GM23338 (cell line): ENCODE measurements around the gene CD3G. TPM values are rescaled to one million over a fixed set of nuclear protein-coding genes. Genes with fewer than 3 reads are reported as not detected.

Experiments used
- ATAC-seq: fragments of 200-7000 bp; cut with Tn5 transposase; 3 replicates; pipeline ENCODE4 v1.9.1; 2020
- DNase-seq: peaks from one replicate; pipeline ENCODE4 v3.0.0-alpha.2; 2015; ENCODE audit warnings: low spot score
- H2AFZ ChIP-seq: fragments of 200-600 bp; sonication (generic); 2 replicates; pipeline ENCODE4 v1.8.0; 2016; ENCODE audit warnings: antibody characterized with exemption, mild to moderate bottlenecking, moderate library complexity
- H3F3A ChIP-seq: fragments of 200-600 bp; sonication (generic); replicated peaks from 2 replicates; pipeline ENCODE4 v1.8.0; 2017; ENCODE audit warnings: antibody characterized with exemption, mixed run types, low read depth
- H3K27ac ChIP-seq: fragments of 200-600 bp; sonication (generic); 2 replicates; pipeline ENCODE4 v1.6.1; 2016; ENCODE audit warnings: low read depth
- H3K27me3 ChIP-seq: fragments of 200-600 bp; sonication (generic); 2 replicates; pipeline ENCODE4 v1.8.0; 2016; ENCODE audit warnings: mild to moderate bottlenecking, mixed run types, moderate library complexity; ENCODE audit not compliant: insufficient read depth
- H3K36me3 ChIP-seq: fragments of 200-600 bp; sonication (generic); 2 replicates; pipeline ENCODE4 v1.8.0; 2016; ENCODE audit warnings: mild to moderate bottlenecking; ENCODE audit not compliant: insufficient read depth
- H3K4me1 ChIP-seq: fragments of 200-600 bp; sonication (generic); 2 replicates; pipeline ENCODE4 v1.8.0; 2016; ENCODE audit warnings: mild to moderate bottlenecking, moderate library complexity; ENCODE audit not compliant: insufficient read depth
- H3K4me2 ChIP-seq: fragments of 200-600 bp; sonication (generic); 2 replicates; pipeline ENCODE4 v1.7.1; 2017; ENCODE audit warnings: mixed run types
- H3K4me3 ChIP-seq: fragments of 200-600 bp; sonication (generic); 2 replicates; pipeline ENCODE4 v1.6.1; 2016; ENCODE audit warnings: mixed run types
- H3K79me2 ChIP-seq: fragments of 200-600 bp; sonication (generic); replicated peaks from 2 replicates; pipeline ENCODE4 v1.8.0; 2017; ENCODE audit warnings: mild to moderate bottlenecking; ENCODE audit not compliant: insufficient read depth
- H3K9me2 ChIP-seq: fragments of 200-600 bp; sonication (generic); 2 replicates; pipeline ENCODE4 v1.8.0; 2017; ENCODE audit not compliant: insufficient read depth
- H4K20me1 ChIP-seq: fragments of 200-600 bp; sonication (generic); replicated peaks from 2 replicates; pipeline ENCODE4 v1.8.0; 2017; ENCODE audit warnings: mild to moderate bottlenecking; ENCODE audit not compliant: insufficient read depth
- H3K27ac Mint-ChIP-seq: 2 replicates; pipeline ENCODE4 v1.8.0; 2020; ENCODE audit warnings: inconsistent platforms, mild to moderate bottlenecking, moderate library complexity, mixed read lengths
- H3K27me3 Mint-ChIP-seq: 3 replicates; pipeline ENCODE4 v1.8.0; 2022; ENCODE audit warnings: low read depth, mild to moderate bottlenecking, moderate library complexity, mixed read lengths, inconsistent platforms; ENCODE audit not compliant: insufficient read depth, poor library complexity
- H3K36me3 Mint-ChIP-seq: 3 replicates; pipeline ENCODE4 v1.8.0; 2021; ENCODE audit warnings: low read depth, mild to moderate bottlenecking, inconsistent platforms, moderate library complexity, mixed read lengths
- H3K4me1 Mint-ChIP-seq: 3 replicates; pipeline ENCODE4 v1.8.0; 2020; ENCODE audit warnings: mild to moderate bottlenecking, inconsistent platforms, mixed read lengths
- H3K4me3 Mint-ChIP-seq: 3 replicates; pipeline ENCODE4 v1.8.0; 2021; ENCODE audit warnings: moderate library complexity, mild to moderate bottlenecking, inconsistent platforms, mixed read lengths
- H3K9me3 Mint-ChIP-seq: 3 replicates; pipeline ENCODE4 v1.8.0; 2020; ENCODE audit warnings: moderate library complexity, mild to moderate bottlenecking, inconsistent platforms, mixed read lengths
- CREB1 ChIP-seq: fragments of 250-450 bp; sonication (Bioruptor Pico); IDR thresholded peaks from 2 replicates; pipeline ENCODE4 v1.5.0; 2020; ENCODE audit warnings: low read depth, mild to moderate bottlenecking, moderate library complexity
- CTCF ChIP-seq, 2 experiments: fragments of 200-600 bp in 1 of 2; sonication (generic) in 1 of 2; conservative IDR thresholded peaks; 2 replicates each; pipeline versions ENCODE4 v1.5.1 to v1.6.1; 2016 to 2017; ENCODE audit warnings: antibody characterized with exemption in 2 of 2, low read depth in 2 of 2, mild to moderate bottlenecking in 2 of 2, moderate library complexity in 1 of 2
- ETS1 ChIP-seq: IDR thresholded peaks from 2 replicates; pipeline ENCODE4 v1.6.1; 2016; ENCODE audit warnings: antibody characterized with exemption
- EZH2 ChIP-seq: fragments of 200-600 bp; sonication (generic); IDR thresholded peaks from one replicate; pipeline ENCODE4 v1.8.0; 2017; ENCODE audit warnings: antibody characterized with exemption, mild to moderate bottlenecking, low read depth; ENCODE audit not compliant: unreplicated experiment
- EZH2phosphoT487 ChIP-seq: fragments of 200-600 bp; sonication (generic); IDR thresholded peaks from one replicate; pipeline ENCODE4 v1.8.1; 2018; ENCODE audit warnings: antibody characterized with exemption; ENCODE audit not compliant: unreplicated experiment
- JUNB ChIP-seq: IDR thresholded peaks from one replicate; pipeline ENCODE4 v1.6.1; 2016; ENCODE audit warnings: antibody characterized with exemption; ENCODE audit not compliant: unreplicated experiment
- POLR2AphosphoS5 ChIP-seq: IDR thresholded peaks from 2 replicates; pipeline ENCODE4 v1.6.1; 2016; ENCODE audit warnings: antibody characterized with exemption, low read depth
- REST ChIP-seq: IDR thresholded peaks from one replicate; pipeline ENCODE4 v1.6.1; 2018; ENCODE audit warnings: antibody characterized with exemption; ENCODE audit not compliant: unreplicated experiment
- STAT1 ChIP-seq: IDR thresholded peaks from one replicate; pipeline ENCODE4 v1.6.1; 2016; ENCODE audit warnings: antibody characterized with exemption; ENCODE audit not compliant: unreplicated experiment
- ZNF114 ChIP-seq: fragments of 250-450 bp; sonication (Bioruptor Pico); IDR thresholded peaks from 2 replicates; pipeline ENCODE4 v1.5.0; 2020; ENCODE audit warnings: mild to moderate bottlenecking, moderate library complexity
- ZNF331 ChIP-seq: fragments of 250-450 bp; sonication (Bioruptor Pico); IDR thresholded peaks from 2 replicates; pipeline ENCODE4 v1.5.0; 2020; ENCODE audit warnings: low read depth, mild to moderate bottlenecking, moderate library complexity
- ZNF462 ChIP-seq: fragments of 250-450 bp; sonication (Bioruptor Pico); IDR thresholded peaks from 2 replicates; pipeline ENCODE4 v1.5.0; 2020; ENCODE audit warnings: mild to moderate bottlenecking, moderate library complexity
- polyA plus RNA-seq: library from polyadenylated mRNA; unstranded; fragments of >200 nt; fragmentation: Nextera tagmentation; extraction: Ambion mirVana; gene quantifications from 2 replicates; pipeline ENCODE4 v1.2.1, GENCODE V29; 2016
- total RNA-seq: library from RNA; depleted of rRNA; stranded (reverse); fragments of >200 nt; shearing (Covaris generic); gene quantifications from 2 replicates; pipeline ENCODE4 v1.2.3, GENCODE V29; 2014

CD3G gene
- total and polyA plus RNA-seq, 2 experiments from 2014 or later: not detected

GRCh38 chr11:118382954-118383353, 38.8 kb downstream of the CD3G start:
- Mint-ChIP-seq H3K9me3 (no peaks in the 10 kb centered on the region), H3K4me1 (no peaks in the 10 kb centered on the region), H3K4me3 (no peak overlapping the region), H3K27ac (no peak overlapping the region), H3K27me3 (no peaks in the 10 kb centered on the region), H3K36me3 (peaks cover 62% of the 10 kb centered on the region)
- H3K4me2 ChIP-seq: no peak overlapping the region
- no peaks in the 10 kb centered on the region for H3F3A ChIP-seq
- peaks cover 63% of the 10 kb centered on the region for H3K36me3 ChIP-seq
- H3K27ac ChIP-seq: no peak overlapping the region
- TF ChIP-seq POLR2AphosphoS5: no peak
- no peak for TF ChIP-seq REST
- no peak for TF ChIP-seq EZH2phosphoT487
- TF ChIP-seq ZNF462 (CRISPR knock-in tag): no peak
- no peak for TF ChIP-seq EZH2
- no peak for TF ChIP-seq CREB1 (CRISPR knock-in tag)
- no peak for TF ChIP-seq ETS1
- TF ChIP-seq CTCF (conservative IDR thresholded peaks at IDR 0.05; ENCODE audit: low read depth in 2 of 2): no peak
- TF ChIP-seq ZNF331 (CRISPR knock-in tag): no peak
- TF ChIP-seq STAT1: no peak
- no peak for TF ChIP-seq JUNB
- no peak for TF ChIP-seq ZNF114
- H3K4me1 ChIP-seq: no peaks in the 10 kb centered on the region
- H4K20me1 ChIP-seq: 0 out of 2 replicates have a peak, but pooled peaks cover 8% of the 10 kb centered on the region
- H3K9me2 ChIP-seq: no peaks in the 10 kb centered on the region
- no peak overlapping the region for H2AFZ ChIP-seq
- no peaks in the 10 kb centered on the region for H3K79me2 ChIP-seq
- H3K4me3 ChIP-seq: no peak overlapping the region
- DNase-seq (no peak), ATAC-seq (no peak)
- no peaks in the 10 kb centered on the region for H3K27me3 ChIP-seq
